NB4 (cell line): ENCODE results near the gene AFF1.

Experiments
- POLR2A ChIP-seq: IDR thresholded peaks from 2 replicates; pipeline ENCODE4 v1.6.1; 2011; ENCODE audit warnings: mild to moderate bottlenecking; ENCODE audit not compliant: insufficient read length; ENCODE audit errors: extremely low read depth
- TF ChIP-seq, protein P1 (sequence below): IDR thresholded peaks from one replicate; pipeline ENCODE4 v1.5.1; 2012; ENCODE audit warnings: low read depth, low read length

DNA sequence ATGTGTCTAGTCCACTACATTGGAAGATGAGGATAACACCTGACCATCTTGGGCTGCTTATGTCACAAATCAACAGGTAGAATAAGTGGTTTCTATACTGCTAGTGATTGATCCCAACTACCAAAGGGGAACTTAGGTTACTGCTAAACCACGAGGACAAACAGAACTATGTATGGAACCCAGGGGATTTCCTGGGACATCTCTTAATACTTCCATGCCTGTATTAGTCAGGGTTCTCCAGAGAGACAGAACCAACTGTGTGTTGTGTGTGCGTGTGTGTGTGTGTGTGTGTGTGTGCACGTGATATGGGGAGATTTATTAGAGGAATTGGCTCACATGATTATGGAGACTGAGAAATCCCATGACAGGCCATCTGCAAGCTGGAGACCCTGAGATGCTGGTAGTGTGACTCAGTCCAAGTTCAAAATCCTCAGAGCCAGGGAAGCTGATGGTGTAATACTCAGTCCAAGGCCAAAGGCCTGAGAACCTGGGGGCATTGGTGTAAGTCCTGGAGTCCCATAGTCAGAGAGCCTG is 16.2 kb upstream of the AFF1 start:
- TF ChIP-seq, protein P1, sequence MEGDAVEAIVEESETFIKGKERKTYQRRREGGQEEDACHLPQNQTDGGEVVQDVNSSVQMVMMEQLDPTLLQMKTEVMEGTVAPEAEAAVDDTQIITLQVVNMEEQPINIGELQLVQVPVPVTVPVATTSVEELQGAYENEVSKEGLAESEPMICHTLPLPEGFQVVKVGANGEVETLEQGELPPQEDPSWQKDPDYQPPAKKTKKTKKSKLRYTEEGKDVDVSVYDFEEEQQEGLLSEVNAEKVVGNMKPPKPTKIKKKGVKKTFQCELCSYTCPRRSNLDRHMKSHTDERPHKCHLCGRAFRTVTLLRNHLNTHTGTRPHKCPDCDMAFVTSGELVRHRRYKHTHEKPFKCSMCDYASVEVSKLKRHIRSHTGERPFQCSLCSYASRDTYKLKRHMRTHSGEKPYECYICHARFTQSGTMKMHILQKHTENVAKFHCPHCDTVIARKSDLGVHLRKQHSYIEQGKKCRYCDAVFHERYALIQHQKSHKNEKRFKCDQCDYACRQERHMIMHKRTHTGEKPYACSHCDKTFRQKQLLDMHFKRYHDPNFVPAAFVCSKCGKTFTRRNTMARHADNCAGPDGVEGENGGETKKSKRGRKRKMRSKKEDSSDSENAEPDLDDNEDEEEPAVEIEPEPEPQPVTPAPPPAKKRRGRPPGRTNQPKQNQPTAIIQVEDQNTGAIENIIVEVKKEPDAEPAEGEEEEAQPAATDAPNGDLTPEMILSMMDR, result no peak
- TF ChIP-seq POLR2A, result no peak
